Fibroblast of the conjunctiva (primary cell): Measurements from ENCODE around the gene CCDC112.

Source experiments
- DNase-seq: peaks from one replicate; pipeline ENCODE4 v3.0.0-alpha.2; 2010; ENCODE audit warnings: low read depth

The CCDC112 gene

DNA sequence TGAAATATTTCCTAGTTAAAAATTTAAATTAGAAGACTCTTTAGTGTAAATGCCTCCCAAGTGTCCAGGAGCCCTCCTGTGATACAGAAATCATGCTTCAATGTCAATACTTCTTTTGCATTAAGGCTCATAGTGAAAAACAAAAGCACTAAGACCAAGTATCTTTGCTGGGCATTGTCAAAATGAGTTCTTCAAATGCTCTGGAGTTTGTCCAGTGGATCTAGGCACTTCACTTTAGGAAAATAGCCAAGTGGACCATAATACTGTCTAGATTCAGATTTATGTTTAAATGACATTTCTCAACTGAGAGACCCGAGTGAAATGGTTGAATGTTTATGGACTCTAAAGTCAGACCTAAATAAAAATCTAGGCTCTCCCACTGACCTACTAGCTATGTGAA, 21.3 kb upstream of the CCDC112 start:
- DNase-seq, result no peak

DNA sequence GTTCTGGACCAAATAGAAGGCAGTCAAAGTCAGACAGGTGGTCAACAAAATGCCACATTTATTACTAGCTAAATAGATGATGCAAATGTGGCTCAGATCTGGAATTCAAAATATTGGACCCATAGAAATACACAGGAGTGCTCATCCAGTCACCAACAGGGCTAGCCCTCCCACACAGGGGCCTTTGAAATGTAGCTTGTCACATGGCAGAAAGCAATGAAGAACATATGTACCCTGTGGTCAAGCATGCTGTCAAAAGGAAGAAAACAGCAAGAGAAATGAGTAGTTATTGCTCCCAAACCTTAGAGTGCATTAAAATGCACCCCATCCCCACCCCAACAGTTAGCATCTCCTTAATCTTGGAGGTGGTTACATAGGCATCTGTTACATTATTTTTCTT, 20.9 kb upstream of the CCDC112 start:
- DNase-seq, result no peak

DNA sequence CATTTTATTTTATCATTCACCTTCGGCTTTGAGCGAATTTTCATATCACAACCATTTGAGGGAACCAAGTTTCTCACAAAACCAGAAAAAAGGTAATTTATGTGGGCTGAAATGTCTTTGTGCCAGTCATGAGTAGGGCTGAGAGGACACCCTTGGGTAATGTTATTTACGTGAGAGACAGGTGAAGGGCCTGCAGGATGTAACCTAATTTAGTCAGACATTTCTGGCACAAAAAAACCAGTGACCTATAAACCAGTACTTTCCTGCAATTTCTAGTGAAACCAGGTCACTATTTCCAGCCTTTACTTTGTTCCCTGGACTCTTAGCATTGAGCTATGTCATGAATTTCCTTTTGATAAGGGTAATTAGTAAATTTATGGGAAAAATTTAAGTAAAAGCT, 17.2 kb upstream of the CCDC112 start:
- DNase-seq, result no peak

DNA sequence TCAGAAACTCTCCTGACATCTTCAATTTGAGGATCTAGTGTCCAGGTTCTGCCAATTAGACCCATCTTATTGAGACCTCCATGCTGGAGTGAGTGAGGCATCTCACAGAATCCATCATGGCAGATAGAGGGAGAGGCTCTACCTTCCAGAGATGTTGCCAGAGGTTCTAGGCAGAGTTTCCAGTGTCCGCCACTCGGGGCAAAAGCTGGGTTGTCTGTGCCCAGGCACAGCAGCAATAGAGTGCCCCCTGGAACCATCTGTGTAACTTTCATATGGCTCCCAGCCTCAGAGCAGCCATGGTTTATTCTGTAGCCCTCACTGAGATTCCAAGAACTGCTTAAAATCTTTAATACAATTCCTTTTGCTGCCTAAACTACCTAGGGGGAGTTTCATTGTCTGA, 16.6 kb upstream of the CCDC112 start:
- no peak for DNase-seq

DNA sequence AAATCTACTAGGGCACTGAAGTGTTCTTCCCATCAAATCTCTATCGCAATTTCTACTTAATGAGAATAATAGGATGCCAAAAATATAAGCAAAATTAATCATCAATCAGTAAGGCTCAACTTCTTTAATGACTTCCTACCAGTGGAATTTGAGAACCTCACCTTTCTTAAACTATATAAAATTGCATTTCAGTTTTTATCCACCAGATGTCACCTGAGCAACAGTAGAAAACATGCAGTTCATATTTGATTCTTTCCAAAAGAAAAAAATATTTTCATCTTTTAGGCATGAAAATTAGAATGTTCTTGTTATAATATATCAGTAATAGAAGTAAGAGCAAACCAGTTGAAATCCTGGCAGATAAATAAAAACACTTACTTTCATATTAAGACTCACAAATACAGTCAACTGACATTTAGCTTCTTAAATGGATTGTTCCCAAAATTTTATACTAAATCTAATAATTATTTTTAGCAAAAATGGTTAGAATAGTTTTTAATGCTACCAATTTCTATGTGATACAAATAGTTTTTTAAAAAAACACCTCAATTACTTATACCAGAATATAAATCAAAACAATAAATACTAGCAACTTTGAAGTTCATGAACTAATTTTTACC, 13.4 kb upstream of the CCDC112 start:
- DNase-seq, result peak; percentile 24

DNA sequence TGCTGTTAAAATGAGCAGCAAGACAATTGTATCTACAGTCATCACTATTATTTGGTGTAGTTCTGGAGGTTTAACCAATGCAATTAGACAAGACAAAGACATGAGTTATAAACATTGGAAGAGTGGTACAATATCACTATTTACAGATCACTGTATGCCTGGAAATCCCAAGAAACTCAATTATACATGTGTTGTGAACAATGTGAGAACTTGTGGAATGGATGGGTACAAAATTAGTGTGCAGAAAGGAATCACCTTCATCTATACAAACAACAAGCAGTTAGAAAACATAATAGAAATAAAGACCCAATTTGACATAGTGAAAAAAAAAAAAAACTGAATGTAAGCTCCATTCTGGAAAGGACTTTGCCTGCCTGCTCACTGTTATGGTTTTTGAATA, 12.4 kb upstream of the CCDC112 start:
- no peak for DNase-seq

DNA sequence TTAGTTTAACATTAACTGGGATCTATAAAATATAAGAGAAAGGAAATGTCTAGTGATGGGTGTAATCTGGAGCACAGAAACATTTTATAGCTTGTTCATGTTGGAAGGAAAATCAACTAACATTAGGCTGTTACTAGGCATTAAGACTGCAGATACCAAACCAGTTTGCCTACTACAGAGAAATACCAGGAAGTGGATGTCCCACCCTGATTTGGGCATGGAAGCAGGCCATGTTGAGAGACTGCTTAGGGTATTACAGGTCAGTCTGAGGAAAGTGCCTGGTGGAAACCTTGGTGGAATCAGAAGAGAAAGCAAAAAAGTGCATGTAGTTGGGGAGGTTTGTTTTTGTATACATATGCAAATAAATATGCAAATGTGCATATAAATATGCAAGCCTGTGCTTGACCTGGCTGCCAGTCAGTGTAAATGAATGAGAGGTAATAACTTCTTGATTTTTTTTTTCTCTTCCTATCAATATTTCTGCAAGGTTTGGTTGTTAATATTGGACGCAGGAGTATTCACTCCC, 9.6 kb upstream of the CCDC112 start:
- no peak for DNase-seq

DNA sequence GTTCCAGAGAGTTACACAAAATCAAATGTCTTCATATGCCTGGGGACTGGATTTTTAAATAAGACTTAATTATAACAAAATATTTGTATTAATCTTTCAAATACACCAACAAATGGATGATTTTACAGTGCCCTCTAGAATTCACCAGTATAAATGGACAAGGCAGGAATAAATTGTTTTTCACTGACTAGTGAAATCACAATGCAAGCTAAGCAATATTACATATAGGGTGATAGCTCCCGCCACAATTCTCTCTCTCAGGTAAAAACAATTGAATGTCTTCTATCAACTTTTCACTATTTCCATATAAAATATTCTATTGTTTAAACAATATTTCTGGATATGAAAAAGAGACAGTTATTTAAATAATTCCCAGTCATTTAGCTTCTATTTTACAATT, 8.0 kb upstream of the CCDC112 start:
- no peak for DNase-seq

DNA sequence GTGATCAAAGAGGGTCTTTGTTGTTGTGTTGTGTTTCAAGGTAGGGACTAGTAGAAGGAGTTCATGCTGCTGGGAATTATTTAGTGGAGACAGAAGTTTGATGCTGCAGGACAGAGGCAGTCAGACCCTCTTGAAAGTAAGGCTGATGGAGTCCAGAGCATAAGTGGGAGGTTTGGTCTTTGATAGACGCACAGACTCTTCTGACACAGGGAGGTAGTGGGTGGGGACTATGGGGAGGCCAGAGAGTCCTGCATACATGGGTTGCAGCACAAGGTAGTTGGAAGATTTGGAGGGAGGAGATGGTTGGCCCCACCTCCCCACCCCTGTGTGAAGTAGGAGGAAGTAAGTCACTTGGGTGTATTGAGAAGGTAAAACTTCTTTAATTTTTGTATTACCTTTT, 2.4 kb upstream of the CCDC112 start:
- no peak for DNase-seq

DNA sequence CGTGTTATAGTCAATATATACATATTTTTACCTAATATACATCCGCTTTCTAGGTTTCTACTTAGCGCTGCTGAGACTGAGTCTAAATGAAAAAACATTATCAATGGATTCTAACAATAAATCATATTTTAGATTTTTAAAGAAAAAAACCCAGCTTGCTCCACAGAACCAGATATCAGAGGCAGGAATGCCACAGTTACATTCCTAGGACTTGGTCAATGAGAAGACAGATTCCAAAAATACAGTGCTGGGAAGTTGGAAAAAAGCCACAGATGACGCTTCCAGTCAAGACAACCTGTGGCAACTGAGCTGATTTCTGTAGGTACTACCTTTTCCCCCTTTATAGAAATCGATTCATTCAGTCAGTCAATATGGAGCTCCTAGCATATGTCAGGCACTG, 577 bp upstream of the CCDC112 start:
- no peak for DNase-seq

DNA sequence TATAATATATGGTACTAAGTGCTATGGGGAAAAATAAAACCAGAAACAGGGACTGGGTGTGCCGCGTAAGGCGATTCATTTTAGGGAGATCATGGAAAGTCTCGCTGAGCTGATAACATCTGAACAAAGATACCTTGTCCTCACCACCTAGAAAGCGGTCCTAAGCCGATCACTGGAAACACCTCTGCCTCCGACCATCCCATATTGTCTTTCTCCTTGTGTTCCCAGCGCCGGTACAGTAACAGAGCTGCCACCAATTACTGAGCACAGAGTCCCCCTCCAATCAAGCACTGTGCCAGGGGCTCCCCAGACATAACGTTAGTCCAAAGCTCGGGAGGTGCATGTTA, 704 bp downstream of the CCDC112 start:
- DNase-seq, result no peak

DNA sequence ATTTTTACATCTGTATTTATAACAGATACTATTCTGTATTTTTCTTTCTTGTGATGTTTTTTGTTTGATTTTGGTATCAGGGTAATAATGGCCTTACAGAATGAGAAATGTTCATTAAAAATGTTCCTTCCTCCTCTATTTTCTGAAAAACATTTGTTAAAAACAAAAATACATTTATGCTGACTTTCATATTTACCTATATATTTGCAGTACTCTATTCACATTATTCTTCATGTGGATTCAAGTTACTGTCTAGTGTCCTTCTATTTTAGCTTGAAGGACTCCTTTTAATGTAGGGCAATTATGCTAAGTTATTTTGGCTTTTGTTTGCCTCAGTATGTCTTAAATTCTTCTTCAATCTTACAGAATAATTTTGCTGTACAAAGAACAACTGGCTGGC, 5.1 kb downstream of the CCDC112 start:
- DNase-seq, result no peak

DNA sequence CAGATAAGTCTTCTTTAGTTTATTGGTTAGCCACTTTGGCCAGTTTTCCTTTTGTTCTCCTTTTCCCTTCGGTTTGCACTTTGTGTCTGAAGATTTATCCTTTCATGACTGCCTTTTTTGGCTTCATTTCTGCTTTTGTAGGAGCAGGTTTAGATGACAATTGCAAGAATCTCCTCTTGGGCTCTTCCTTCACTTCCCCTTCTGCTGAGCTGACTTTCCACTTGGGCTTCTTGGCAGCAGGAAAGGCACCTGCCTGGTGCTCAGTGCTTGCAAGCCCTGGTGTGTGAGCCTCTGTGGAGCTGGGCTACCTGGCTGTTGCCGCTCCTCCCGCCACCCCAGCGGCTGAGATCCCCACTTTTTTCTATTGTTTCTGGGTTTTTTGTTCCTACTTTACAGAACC, 7.3 kb downstream of the CCDC112 start:
- DNase-seq, result no peak

DNA sequence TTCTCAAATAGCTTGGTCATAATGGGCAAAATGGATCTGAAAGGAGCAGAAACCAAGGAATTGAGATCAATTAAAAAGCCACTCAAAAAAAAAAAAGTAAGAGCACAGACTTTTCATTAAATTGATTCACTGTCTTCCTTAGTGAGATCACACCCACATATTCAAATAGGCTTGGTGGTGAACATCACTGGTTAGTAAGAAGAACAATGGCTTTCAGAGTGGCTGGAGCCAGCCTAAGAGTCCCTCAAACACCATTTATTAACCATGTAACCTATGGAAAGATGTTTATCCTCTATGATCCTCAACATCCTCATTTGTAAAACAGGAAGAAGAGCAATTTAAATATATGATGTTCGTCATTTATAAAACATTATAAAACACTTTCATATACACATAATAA, 12.4 kb downstream of the CCDC112 start:
- no peak for DNase-seq

DNA sequence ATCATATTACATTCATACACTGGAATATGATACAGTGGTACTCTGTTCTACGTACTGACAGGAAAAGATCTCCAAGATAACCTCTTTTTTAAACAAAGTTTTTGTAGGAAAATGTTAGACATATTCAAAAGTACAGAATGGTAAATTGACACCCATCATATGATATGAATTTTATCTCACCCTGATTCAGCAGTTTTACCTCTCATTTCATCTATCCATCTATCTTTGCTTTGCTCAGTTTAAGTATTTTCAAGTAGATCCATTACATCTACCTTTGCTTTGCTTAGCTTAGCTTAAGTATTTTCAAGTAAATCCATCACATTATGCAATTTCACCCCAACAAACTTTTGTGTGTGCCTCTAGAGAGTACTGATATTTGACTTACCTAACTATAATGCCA, 14.3 kb downstream of the CCDC112 start:
- DNase-seq, result no peak

DNA sequence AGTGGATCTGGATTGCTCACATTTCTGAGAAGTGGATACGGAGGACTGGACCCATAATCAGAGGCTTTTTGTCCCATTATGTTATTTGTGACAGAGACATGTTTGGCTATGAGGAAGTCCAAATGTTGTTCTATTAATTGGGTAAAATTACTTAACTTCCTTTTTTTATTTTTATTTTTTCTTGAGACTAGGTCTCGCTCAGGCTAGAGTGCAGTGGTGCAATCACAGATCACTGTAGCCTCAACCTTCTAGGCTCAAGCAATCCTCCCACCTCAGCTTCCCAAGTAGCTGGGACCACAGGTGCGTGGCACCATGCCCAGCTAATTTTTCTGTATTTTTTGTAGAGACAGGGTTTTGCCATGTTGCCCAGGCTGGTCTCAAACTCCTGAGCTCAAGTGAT, 21.9 kb downstream of the CCDC112 start:
- DNase-seq, result no peak

DNA sequence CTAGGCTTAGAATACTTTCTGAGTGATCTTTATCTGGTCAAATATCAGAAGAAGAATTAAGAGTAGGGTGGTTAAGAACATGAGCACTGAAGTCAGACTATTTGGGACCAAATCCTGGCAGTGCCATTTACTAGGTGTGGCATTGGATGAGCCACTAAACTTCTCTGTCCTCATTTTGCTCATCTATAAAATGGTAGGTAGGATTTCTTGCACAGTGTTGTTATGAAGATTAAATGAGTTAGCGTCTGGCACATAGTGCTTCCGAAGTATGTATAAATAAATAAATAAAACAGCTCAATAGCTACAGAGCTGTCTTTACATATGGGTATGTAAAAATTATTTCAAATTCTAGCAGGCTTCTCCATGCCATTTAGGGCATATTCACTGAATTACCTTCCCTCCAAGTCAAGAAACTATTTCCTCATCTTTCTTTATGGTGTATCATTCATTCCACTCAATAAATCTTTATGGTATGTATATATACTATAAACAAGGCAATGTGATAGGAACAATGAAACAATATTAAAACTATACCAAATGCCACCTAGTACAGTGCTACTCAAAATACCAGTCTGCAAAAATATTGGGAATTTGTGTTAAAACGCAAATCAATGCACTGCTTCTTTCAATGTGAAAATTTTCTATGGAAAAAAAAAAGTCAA, 24.0 kb downstream of the CCDC112 start:
- no peak for DNase-seq

DNA sequence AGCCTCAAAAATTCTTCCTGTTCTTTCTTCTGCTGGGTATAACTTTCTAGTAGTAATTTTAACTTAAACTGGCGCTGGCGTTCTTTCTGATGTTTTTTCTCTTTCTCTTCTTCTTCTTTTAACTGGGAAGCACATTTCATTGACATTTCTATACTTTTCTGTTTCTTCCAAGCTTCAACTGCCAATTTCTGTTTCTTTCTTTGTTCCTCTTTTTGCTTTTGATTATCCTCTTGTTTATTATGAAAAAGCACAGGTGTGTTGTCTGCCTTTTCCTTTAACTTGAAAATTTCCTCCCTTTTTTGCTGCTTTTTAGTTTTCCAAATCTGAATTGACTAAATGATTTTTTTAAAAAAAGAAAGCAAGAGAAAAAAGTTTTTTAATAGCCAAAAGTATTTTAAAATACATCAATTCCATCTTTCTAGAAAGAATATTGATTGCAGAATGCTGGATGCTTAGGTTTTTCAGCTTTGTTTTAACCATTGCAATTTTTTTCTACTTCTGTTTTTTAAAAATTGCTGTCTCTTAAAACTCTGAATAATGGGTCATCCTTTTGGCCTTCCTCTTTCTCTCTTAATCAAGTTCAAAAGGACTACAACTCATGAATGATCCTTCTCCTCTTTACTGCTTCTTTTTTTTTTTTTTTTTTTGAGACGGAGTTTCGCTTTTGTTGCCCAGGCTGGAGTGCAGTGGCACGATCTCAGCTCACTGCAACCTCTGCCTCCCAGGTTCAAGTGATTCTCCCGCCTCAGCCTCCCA, 25.0 kb downstream of the CCDC112 start:
- DNase-seq, result no peak

DNA sequence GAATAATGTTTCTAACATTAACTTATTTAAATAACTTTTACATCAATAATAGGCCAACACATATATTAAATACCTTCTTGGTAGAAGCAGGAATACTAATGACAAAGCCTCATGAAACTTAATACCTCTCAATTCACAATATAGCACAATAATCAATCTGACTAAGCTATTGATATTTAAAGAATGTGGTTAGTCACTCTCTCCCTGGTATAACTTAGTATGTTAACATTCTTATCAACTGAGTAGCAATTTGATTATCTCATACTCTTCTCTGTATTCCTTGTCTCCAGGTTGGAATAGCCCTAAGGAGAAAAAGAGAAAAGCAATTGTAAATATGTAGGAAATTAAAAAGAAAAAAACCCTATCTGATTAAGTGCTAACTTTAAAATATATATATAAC, 28.8 kb downstream of the CCDC112 start:
- no peak for DNase-seq

DNA sequence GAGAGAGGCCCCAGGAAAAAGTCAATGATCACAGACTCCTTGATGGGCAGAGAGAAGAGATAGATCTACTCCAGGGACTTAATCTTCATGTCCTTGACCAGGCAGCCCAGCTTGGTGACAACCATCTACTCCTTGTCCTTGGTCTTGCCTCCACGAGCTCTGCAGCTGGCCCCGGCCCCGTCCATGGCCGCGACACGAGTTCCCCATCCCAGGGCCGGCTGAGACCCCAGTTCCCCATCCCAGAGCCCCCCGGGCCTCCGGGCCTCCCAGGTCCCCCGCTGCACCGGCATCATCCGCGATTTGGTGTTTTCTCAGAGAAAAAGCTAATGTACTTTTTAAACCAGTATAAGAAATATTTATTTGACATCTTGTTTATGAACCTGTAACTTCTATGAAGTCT, 31.2 kb downstream of the CCDC112 start:
- DNase-seq, result no peak

DNA sequence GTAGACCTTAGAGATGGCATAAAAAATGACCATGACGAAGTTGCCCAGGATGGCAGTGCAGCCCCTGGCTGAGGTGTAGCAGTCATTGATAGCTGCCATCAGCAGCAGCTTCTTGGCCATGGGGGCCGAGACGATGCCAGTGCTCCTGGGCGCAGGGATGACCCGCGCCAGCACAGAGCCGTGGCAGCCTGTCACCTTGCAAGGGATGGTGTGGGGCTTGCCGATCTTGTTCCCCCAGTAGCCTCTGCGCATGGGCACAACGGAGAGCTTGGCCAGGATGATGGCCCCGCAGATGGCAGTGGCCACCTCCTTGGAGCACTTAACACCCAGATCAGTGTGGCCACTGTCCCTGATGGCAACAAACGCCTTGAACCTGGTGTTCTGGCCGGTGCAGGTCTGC, 31.7 kb downstream of the CCDC112 start:
- DNase-seq, result no peak

DNA sequence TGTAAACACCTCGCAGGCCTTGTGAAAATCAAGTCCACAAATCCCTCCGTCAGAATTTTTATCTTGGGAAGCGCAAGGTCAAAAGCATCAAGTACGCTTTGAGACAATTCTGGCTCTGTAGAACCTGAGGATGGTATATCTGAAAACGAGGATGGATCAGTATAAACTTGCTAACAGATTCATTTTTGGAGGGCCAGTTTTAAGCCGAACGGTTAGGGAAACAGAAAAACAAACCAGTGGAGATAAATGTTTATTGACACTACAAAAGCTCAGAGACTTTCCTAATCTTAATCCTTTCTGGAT, 33.4 kb downstream of the CCDC112 start:
- no peak for DNase-seq

DNA sequence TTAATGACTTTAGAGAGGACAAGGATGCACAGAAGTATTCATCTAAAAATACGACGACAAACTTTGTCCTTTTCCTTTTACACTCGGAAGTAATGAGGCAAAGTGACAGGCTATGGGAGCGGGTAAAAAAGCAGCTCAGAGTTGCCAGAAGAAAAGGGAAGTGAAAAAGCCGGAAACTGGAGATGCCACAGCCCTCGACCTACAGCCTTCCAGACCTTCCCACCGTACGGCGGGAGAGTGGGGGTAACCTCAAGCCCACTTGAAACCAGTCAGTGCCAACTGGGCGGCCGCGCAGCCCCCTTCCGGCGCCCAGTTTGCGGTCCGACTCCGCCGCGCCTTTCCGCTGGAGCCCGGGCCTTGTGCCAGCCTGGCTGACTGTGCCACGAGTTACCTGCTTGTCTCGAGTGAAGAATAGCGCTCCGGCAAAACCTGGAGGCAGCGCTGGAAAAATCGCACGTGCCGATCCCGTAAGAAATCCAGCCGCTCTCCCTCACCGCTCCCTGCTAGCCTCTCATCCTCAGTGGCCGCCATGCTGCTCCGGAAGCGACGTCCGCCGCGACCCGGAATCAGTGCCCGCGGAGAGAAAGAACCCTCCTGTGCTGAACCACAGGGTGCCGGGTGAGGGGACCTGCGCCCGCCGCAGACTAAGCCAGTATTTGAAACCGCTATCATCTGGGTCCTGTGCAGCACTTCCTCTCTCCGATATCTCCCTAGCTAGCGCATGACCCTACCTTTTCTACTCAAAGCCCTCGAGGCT, 34.0 kb downstream of the CCDC112 start, which contains the start of gene PGGT1B:
PGGT1B (minus strand) TSS at position 557 of the 757 bp plus-strand sequence; CDS start at position 531, 26 bp downstream.
- DNase-seq, result peak; percentile 21
